H1 (cell line): ENCODE results near the gene MSMP. TPM values are rescaled to one million over a fixed set of nuclear protein-coding genes. Genes with fewer than 3 reads are reported as not detected.

Experiments
- CEBPB ChIP-seq: IDR thresholded peaks from 2 replicates; pipeline ENCODE4 v1.6.1; 2012; ENCODE audit warnings: low read depth, low read length
- CHD2 ChIP-seq: IDR thresholded peaks from 2 replicates; pipeline ENCODE4 v1.6.1; 2012; ENCODE audit warnings: low read length, improper control_type of control experiment
- CTBP2 ChIP-seq: IDR thresholded peaks from 2 replicates; pipeline ENCODE4 v1.7.0; 2011; ENCODE audit warnings: borderline replicate concordance, mild to moderate bottlenecking, moderate library complexity, mixed read lengths, low read length; ENCODE audit not compliant: insufficient read depth, insufficient read length
- EZH2 ChIP-seq: fragments of 200-600 bp; sonication (generic); IDR thresholded peaks from 2 replicates; pipeline ENCODE4 v1.7.1; 2012; ENCODE audit warnings: low read depth, mild to moderate bottlenecking, moderate library complexity, low read length, inconsistent platforms; ENCODE audit not compliant: severe bottlenecking
- JUN ChIP-seq: IDR thresholded peaks from 2 replicates; pipeline ENCODE4 v1.6.1; 2011; ENCODE audit warnings: low read depth, mild to moderate bottlenecking, improper control_type of control experiment, low read length
- KDM4A ChIP-seq: IDR thresholded peaks from one replicate; pipeline ENCODE4 v1.7.1; 2012; ENCODE audit warnings: low read depth, mild to moderate bottlenecking, moderate library complexity, low read length, inconsistent platforms; ENCODE audit not compliant: severe bottlenecking
- NANOG ChIP-seq: IDR thresholded peaks from 2 replicates; pipeline ENCODE4 v1.6.1; 2011; ENCODE audit warnings: low read length, low read depth, mild to moderate bottlenecking, inconsistent platforms; ENCODE audit not compliant: insufficient read depth, poor library complexity, severe bottlenecking
- POLR2AphosphoS5 ChIP-seq: IDR thresholded peaks from 2 replicates; pipeline ENCODE4 v1.6.1; 2011; ENCODE audit warnings: low read depth, low read length
- RXRA ChIP-seq: IDR thresholded peaks from 2 replicates; pipeline ENCODE4 v1.6.1; 2011; ENCODE audit warnings: low read depth, mild to moderate bottlenecking, low read length, moderate library complexity; ENCODE audit not compliant: insufficient read depth
- SP2 ChIP-seq: IDR thresholded peaks from 2 replicates; pipeline ENCODE4 v1.6.1; 2012; ENCODE audit warnings: mild to moderate bottlenecking, low read length, inconsistent platforms
- TBP ChIP-seq: IDR thresholded peaks from 2 replicates; pipeline ENCODE4 v1.6.1; 2011; ENCODE audit warnings: low read depth, low read length, improper control_type of control experiment
- polyA plus RNA-seq, 7 experiments: library from polyadenylated mRNA; depleted of rRNA in 3 of 7; stranded (reverse) in 5 of 7; unstranded in 2 of 7; fragments of >200 nt in 5 of 7; fragments of 200-250 nt in 2 of 7; gene quantifications; 1 replicate in 5 of 7; 2 replicates in 1 of 7; 4 replicates in 1 of 7; pipeline versions ENCODE4 v1.2.1 to v1.2.3, GENCODE V29; 2011 to 2013; ENCODE audit warnings: missing spikeins in 2 of 7, mixed read lengths in 2 of 7
- total RNA-seq: library from RNA; stranded (reverse); fragmentation: NEBNext Ultra II Directional; extraction: Animal tissue kit (Norgen Biotek cat#: 25700); gene quantifications from 2 replicates; pipeline ENCODE4 v1.2.1, GENCODE V29; 2021
- TF ChIP-seq, protein P1 (sequence below): fragments of 300-600 bp; sonication (generic); IDR thresholded peaks from 2 replicates; pipeline ENCODE4 v1.7.1; 2012; ENCODE audit warnings: low read length, moderate library complexity, mild to moderate bottlenecking, inconsistent platforms; ENCODE audit not compliant: insufficient replicate concordance

Gene MSMP
- total and polyA plus RNA-seq, 2 of the 8 experiments (the other 6 are each of a cell fraction or from before 2014, with no cell fraction given): 0.53 TPM; not detected in 1

DNA sequence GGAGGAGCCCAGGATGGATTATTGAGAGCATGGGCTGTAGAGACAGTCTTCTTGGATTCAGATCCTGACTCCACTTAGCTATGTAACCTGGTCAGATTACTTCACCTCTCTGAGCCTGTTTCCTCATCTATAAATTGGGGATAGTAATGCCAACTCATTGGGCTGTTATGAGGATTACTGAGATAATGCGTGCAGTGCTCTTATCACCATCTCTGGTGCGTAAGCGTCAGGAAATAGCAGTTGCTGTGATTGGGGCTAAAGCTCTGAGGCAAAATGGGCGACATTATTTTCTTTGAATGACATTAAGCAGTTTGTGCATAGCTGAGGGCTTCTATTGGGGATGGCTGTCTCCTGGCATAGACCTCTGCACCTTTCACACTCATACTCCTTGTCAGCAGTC, 995 bp upstream of the MSMP start (continued):
- TF ChIP-seq, protein P1, sequence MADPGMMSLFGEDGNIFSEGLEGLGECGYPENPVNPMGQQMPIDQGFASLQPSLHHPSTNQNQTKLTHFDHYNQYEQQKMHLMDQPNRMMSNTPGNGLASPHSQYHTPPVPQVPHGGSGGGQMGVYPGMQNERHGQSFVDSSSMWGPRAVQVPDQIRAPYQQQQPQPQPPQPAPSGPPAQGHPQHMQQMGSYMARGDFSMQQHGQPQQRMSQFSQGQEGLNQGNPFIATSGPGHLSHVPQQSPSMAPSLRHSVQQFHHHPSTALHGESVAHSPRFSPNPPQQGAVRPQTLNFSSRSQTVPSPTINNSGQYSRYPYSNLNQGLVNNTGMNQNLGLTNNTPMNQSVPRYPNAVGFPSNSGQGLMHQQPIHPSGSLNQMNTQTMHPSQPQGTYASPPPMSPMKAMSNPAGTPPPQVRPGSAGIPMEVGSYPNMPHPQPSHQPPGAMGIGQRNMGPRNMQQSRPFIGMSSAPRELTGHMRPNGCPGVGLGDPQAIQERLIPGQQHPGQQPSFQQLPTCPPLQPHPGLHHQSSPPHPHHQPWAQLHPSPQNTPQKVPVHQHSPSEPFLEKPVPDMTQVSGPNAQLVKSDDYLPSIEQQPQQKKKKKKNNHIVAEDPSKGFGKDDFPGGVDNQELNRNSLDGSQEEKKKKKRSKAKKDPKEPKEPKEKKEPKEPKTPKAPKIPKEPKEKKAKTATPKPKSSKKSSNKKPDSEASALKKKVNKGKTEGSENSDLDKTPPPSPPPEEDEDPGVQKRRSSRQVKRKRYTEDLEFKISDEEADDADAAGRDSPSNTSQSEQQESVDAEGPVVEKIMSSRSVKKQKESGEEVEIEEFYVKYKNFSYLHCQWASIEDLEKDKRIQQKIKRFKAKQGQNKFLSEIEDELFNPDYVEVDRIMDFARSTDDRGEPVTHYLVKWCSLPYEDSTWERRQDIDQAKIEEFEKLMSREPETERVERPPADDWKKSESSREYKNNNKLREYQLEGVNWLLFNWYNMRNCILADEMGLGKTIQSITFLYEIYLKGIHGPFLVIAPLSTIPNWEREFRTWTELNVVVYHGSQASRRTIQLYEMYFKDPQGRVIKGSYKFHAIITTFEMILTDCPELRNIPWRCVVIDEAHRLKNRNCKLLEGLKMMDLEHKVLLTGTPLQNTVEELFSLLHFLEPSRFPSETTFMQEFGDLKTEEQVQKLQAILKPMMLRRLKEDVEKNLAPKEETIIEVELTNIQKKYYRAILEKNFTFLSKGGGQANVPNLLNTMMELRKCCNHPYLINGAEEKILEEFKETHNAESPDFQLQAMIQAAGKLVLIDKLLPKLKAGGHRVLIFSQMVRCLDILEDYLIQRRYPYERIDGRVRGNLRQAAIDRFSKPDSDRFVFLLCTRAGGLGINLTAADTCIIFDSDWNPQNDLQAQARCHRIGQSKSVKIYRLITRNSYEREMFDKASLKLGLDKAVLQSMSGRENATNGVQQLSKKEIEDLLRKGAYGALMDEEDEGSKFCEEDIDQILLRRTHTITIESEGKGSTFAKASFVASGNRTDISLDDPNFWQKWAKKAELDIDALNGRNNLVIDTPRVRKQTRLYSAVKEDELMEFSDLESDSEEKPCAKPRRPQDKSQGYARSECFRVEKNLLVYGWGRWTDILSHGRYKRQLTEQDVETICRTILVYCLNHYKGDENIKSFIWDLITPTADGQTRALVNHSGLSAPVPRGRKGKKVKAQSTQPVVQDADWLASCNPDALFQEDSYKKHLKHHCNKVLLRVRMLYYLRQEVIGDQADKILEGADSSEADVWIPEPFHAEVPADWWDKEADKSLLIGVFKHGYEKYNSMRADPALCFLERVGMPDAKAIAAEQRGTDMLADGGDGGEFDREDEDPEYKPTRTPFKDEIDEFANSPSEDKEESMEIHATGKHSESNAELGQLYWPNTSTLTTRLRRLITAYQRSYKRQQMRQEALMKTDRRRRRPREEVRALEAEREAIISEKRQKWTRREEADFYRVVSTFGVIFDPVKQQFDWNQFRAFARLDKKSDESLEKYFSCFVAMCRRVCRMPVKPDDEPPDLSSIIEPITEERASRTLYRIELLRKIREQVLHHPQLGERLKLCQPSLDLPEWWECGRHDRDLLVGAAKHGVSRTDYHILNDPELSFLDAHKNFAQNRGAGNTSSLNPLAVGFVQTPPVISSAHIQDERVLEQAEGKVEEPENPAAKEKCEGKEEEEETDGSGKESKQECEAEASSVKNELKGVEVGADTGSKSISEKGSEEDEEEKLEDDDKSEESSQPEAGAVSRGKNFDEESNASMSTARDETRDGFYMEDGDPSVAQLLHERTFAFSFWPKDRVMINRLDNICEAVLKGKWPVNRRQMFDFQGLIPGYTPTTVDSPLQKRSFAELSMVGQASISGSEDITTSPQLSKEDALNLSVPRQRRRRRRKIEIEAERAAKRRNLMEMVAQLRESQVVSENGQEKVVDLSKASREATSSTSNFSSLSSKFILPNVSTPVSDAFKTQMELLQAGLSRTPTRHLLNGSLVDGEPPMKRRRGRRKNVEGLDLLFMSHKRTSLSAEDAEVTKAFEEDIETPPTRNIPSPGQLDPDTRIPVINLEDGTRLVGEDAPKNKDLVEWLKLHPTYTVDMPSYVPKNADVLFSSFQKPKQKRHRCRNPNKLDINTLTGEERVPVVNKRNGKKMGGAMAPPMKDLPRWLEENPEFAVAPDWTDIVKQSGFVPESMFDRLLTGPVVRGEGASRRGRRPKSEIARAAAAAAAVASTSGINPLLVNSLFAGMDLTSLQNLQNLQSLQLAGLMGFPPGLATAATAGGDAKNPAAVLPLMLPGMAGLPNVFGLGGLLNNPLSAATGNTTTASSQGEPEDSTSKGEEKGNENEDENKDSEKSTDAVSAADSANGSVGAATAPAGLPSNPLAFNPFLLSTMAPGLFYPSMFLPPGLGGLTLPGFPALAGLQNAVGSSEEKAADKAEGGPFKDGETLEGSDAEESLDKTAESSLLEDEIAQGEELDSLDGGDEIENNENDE: no peak
- TF ChIP-seq CHD2 (no peak), NANOG (no peak), CEBPB (no peak), JUN (no peak), CTBP2 (no peak), TBP (no peak), KDM4A (no peak), SP2 (no peak), POLR2AphosphoS5 (no peak), EZH2 (no peak), RXRA (no peak)
